ENCODE data around the gene NOP56.
A peak's percentile ranks its signal among the peaks of the same experiment; 100 is the strongest.

Gene NOP56, protein sequence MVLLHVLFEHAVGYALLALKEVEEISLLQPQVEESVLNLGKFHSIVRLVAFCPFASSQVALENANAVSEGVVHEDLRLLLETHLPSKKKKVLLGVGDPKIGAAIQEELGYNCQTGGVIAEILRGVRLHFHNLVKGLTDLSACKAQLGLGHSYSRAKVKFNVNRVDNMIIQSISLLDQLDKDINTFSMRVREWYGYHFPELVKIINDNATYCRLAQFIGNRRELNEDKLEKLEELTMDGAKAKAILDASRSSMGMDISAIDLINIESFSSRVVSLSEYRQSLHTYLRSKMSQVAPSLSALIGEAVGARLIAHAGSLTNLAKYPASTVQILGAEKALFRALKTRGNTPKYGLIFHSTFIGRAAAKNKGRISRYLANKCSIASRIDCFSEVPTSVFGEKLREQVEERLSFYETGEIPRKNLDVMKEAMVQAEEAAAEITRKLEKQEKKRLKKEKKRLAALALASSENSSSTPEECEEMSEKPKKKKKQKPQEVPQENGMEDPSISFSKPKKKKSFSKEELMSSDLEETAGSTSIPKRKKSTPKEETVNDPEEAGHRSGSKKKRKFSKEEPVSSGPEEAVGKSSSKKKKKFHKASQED

DNA sequence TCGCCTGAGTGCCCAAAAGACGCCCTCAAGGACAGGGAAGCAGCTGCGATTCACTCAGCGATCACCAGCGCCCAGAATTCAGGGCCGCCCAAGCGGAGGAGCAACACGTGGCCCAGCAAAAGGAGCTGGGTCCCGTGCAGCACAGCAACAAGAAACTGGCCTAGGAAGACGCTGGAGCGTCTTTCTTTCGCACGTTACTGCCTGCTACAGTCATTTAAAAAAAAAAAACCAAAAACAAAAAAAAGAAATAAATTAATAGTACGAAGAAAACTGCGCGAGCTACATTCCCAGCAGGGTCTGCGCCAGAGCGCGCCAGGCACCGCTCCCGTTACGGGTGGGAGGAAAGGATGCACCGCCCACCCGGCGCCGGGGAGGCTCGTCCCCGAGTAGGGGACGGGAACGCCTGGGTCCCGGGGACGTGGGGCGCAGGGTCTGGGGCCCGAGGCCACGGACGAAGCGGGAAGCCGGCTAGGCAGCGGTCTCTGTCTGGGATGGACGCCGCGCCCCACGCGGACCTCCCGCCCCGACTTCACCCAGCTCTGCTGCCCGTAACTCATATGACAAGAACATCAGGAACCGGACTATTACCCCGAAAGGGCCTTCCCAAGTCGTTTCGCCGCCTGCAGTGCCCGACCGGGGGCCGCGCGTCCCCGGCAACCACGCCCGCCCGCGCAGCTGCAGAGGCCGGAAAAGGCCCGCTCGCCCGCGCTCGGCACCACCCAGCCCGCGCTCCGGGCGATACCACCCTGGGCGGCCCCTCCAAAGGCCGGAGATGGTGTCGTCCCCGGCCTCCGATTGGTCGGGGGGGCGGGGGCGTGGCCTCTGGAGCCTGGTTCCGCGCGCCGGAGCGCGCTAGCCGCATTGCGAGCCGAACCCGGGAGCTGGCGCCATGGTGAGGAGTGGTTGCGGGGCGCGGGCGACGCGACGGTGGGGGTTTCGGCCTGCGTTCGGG is at the start of gene NOP56:
TSS of gene NOP56 (plus strand) at position 861 of the 952 bp plus-strand sequence. CDS start at position 890, 29 bp downstream.
- peak; percentile 58 to 96 (median 90) for DNase-seq

DNA sequence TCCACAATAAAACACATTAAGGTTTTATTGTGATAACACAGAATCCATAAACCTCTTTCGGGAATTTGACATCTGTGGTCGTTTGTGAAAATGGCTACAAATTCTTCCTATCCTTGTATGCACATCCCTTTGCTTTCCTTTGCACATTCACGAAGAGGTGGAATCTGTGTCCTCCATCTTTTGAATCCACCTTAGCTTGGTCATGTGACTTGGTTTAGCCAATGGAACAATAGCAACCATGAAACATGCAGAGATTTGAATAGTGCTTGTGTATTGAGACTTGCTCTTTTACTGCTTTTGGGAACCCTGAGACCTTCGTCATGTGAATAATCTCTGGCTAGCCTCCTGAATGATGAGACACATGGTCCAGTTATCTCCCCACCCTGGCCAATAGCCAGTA is 49.7 kb upstream of the NOP56 start:
- DNase-seq, result no peak

DNA sequence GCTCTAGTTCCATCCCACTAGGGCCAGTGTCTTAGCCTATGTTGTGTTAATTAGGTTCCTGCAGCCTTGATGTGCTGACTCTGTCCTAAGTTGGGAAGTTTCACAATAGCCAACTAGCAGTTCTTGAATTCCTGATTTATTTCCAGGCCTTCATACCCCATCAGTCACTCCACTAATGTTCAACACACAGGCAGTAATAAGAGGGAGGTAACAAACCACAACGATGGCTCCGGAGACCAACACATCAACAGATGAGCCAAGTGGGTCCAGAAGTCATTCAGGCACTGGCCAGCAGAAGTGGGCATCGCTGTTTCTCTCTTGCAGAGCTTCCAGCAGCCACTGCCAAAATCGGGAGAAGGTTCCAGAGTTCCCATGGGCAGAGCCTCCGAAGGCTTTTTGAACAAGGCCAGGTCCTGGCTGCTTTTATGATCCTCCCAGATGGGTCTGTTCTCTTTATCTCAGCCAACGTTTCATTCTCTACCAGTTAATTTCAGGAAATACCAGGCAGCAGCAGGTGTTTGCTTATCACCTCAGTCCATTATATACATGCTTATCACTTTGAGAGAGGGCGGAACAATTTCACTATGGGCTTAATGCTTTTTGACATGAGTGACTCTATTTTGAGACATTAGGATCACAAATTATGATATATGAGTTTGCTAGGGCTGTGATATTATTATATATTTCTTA is 48.5 kb upstream of the NOP56 start:
- no peak for DNase-seq

DNA sequence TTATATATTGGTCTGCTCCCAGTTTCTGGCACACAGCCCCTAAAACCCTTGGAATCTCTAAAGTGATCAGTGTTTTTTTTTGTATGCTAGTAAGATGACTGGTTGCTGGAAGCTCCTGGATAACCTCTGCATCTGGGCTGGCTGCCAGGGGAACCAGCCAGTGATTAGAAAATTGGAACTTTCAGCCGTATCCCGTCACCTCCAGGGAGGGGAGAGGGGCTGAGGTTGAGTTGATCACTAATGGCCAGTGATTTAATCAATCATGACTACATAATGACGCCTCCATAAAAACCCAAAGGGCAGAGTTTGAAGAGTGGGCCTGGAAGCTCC is 48.0 kb upstream of the NOP56 start:
- no peak for DNase-seq

DNA sequence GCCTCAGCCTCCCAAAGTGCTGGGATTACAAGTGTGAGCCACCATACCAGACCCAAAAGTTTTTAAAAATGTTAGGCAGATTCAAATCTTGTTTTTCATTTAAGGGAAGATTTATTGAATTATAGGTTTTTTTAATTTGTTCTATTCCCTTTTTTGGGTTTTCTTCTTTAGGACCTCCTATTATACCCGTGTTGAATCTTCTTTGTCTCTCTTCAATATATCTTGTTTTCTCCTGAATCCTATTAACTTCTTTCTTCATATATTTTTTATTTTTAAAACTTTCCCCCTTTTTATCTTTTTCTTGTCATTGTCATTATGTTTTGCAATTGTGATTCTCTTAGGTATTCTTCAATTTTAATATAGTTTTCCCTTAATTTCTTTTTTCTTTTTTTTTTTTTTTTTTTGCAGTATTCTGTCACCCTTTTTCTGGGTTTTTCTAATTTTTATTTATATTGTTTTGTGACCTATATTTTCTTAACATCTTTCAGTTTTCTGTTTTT is 45.9 kb upstream of the NOP56 start:
- DNase-seq, result no peak

DNA sequence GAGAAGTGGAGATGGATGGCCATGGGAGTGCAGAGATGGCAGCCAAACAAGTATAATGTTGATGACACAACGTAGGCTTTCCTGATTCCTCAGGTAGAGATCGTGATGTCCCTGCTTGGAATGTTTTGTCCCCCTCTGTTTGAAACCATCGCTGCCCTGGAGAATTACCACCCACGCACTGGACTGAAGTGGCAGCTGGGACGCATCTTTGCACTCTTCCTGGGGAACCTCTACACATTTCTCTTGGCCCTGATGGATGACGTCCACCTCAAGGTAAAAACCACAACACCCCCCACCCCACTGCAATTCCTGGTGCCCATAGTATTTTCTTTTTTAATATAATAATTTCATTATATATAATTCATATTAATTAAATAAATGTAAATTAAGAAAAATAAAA is 42.1 kb upstream of the NOP56 start:
- no peak for DNase-seq

DNA sequence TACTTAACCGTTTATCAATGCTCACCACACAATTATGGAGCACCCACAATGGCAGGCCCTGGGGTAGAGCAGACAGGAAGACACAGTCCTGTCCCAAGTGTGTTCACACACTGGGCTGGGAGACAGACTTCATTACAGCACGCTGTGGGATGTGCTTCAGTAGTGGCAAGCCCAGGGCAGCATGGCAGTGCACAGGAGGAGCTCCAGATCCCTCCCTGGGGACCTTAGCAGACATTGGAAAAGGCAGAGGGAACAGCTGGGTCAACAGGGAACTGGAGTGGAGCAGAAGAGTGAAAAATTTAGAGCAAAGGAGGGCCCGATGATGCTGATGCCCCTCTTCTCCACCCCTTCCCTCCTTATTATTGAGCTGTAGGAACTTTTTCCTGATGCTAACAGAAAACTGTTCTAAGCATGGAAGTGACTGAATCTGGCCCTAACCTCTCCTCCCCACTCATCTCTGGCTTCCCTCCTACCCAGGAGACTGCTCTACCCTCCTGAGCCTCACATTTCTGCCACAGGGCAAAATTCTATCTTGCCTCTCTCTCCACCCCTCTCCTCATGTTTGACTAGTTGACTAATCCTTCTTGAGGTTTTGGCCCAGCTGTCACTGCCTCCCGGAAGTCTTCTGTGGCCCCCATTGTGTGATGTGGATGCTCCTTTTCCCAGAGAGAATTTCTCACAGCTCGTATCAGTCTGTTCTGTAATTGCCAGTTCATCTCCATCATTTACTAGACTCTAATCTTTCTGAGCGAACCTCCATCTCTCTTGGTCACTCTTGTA is 41.3 kb upstream of the NOP56 start:
- DNase-seq, result no peak

DNA sequence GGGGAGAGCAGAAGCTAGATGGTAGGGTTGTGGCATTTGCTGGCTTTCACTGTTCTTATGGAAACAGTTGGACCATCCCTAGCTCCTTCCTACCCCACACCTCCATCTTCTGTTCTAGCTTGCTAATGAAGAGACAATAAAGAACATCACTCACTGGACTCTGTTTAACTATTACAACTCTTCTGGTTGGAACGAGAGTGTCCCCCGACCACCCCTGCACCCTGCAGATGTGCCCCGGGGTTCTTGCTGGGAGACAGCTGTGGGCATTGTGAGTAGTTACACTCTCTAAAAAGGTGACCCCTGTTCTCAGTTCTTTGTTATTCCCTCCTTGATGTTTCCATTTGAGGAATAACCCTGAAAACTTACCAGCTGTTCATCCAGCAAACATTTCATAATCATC is 40.4 kb upstream of the NOP56 start:
- no peak for DNase-seq

DNA sequence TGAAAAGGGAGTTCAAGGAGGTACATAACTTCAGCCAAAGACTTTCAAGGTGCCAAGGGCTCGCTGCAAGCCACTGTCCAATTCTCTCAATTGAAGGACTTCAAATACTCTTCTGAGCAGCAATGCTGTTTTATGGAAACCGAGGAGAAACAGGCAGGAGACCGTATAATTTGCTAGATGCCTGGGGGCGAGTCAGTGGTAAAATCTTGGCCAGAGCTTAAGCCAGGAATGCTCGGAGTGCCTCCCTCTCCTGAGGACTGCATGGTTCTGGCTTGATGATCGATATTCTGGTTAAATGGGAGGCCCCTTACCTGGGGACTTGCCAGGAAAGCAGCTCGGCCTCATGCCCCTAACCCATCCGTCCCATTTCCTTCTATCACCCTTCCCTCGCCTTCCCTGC is 35.8 kb upstream of the NOP56 start:
- DNase-seq, result no peak

DNA sequence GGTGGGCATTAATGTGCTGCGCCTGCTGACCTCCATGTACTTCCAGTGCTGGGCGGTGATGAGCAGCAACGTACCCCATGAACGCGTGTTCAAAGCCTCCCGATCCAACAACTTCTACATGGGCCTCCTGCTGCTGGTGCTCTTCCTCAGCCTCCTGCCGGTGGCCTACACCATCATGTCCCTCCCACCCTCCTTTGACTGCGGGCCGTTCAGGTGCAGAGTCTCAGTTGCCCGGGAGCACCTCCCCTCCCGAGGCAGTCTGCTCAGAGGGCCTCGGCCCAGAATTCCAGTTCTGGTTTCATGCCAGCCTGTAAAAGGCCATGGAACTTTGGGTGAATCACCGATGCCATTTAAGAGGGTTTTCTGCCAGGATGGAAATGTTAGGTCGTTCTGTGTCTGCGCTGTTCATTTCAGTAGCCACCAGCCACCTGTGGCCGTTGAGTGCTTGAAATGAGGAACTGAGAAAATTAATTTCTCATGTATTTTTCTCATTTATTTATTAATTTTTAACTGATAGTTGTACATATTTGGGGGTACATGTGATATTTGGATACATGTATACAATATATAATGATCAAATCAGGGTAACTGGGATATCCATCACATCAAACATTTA is 35.2 kb upstream of the NOP56 start:
- DNase-seq, result no peak

DNA sequence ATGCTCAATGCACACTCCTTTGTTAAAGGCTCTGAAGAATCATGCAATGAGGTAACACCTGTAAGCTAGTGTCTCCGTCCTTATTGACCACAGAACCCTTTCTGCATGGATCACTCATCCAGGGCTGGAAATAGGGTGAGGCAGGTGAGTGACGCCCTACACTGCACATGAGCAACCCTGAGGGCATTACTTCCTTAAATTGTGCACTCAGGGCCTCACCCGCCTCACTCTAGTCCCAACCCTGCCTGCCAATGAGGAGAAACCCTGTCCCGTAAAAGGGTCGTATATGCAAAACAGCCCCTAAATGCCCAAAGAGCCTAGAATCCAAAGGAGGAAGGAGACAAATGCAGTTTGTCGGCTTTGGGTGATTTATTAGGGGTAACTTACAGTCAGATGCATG is 33.6 kb upstream of the NOP56 start:
- DNase-seq, result no peak

DNA sequence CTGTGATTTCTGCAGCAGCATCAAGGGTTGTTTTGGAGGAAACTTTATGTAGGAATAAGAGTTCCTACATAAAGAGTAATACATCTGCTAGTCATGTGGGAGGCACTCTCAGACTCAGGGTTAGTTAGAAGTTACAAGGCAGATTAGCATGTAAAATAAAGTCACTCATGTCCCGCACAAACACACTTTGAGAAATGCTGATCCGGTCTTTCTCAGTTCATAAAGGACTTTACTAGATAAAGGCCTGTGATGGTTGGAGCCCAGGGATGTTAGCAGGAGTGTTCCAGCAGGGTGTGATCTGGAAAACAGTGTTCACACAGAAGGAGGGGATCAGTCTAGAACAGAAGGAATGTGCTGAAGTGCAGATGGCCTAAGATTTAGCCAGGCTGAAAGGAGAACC is 33.1 kb upstream of the NOP56 start:
- no peak for DNase-seq

DNA sequence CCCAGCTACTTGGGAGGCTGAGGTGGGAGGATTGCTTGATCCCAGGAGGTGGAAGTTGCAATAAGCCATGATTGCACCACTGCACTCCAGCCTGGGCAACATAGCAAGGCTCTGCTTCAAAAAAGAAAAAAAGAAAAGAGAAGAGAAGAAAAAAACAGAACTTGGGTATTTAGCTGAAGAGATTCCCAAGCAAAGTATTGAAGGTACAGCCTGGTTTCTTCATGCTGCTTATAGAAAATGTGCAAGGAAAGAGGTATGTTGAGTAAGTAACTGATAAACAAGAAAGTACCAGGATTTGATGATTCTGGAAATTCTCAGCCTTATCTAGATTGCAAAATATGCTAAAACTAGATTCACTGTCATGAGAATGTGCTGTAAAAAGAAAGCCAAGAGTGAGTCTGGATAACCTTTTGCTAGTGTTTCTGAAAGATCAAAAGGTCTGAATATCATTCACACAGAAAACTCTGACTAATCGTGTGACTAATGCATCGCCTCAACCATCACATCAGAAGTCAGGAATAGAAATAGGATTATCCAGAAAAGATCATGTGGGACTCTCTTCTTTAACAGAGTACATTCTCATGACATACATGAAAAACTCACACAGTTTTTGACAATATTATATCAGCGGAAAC is 32.4 kb upstream of the NOP56 start:
- DNase-seq, result no peak

DNA sequence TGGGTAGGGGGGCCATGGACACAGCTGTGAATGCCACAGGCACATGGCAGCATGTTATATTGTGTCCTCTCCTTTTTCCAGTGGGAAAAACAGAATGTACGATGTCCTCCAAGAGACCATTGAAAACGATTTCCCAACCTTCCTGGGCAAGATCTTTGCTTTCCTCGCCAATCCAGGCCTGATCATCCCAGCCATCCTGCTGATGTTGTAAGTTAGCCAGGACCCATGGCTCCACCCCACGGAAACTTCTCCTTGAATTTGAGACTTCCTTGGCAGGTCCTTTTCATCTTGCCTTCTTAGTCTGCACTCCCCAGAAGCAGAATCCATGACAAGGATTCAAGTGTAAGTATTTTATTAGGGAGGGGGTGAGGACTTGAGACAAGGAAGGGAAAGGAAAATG is 28.2 kb upstream of the NOP56 start:
- no peak for DNase-seq

DNA sequence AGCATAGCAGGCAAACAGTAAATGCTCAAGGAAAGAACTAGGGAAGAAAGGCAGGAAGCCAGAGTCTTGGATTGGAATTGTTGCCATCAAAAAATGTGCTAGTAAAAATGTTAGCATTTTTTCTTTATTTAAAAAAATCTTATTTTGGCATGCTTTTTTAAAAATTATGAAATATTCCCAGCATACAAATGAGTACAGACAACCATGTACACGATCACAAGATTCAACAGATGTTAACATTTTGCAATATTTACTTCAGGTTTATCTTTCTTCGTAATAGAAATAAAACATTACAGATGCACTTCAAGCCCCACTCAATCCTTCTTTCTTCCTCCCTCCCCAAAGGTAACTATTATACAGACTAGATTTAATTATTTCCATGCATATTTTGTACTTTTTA is 27.4 kb upstream of the NOP56 start:
- DNase-seq, result no peak

DNA sequence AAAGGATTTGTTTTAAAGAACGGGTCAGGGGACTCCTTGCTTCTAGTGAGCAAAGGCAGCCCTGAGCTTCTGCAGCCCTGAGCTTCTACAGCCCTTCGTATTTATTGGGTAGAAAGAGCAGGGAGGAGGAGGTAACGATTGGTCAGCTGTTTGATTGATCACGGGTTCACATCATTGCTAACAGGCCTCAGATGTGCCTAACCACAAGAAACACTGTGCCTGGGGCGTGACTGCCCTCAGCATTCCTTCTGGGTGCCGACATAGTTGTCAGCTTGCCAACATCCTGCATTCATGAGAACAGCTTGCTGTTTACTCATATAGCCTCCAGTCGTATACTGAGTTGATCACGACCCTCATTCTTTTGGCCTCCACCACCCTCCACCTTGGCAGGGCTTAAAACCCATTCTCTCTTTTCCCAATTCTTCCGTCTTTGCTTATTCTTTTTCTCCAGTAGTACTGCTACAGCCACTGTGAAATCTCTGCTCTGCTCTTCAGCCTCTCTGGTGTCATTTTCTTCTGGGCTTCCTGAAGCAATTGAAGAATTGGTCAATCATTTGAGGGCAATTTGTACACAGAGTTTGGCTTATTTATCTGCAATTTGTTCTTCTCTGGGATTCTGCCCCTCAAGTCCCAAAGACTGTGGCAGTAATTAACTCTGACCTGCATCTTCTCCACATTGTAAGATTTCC is 25.4 kb upstream of the NOP56 start:
- DNase-seq, result no peak

DNA sequence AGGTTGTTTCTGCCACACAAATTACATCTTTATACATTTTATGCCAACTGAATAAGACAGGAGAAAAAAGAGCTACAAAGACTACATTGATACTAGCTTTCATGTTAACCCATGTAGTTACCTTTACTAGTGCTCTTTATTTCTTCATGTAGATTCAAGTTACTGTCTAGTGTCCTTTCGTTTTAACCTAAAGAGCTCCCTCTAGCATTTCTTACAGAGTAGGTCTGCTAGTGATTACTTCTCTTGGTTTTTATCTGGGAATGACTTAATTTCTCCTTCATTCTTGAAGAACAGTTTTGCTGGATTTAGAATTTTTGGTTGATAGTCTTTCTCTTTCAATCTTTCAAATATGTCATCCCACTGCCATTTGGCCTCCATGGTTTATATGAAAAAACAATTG is 21.2 kb upstream of the NOP56 start:
- no peak for DNase-seq

DNA sequence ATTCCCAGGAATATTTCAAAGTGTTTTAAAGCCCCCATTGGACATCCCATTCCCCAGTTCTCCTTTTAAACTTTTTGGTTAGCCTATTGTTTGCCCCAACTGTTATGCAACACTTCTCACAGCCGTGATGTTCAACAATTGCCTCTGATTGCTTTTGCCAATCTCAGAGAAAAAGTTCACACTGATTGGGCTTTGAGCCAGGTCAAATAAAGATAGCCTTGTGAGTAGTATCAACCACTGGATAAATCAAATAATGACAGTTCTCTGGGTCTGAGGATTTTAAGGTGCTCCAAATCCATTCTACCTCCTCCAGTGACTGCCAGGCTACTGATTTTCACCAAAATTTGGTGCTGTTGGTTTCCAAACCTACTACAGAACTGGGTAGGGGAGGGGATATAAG is 19.1 kb upstream of the NOP56 start:
- no peak for DNase-seq

DNA sequence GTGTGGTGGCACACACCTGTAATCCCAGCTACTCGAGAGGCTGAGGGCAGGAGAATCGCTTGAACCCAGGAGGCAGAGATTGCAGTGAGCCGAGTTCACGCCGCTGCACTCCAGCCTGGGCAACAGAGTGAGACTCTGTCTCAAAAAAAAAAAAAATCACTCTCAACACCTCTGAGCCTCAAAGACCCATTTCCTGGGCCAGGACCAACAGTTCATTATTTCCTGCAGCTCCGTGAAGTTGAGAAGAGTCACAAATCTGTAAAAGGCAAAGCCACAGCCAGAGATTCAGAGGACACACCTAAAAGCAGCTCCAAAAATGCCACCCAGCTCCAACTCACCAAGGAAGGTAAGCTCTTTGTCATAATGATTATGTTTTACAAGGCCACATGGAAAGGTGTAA is 15.2 kb upstream of the NOP56 start:
- no peak for DNase-seq

Measured in anterior cingulate cortex (tissue), 58 donors.